ENCODE results near the gene PCNX4.

DNA sequence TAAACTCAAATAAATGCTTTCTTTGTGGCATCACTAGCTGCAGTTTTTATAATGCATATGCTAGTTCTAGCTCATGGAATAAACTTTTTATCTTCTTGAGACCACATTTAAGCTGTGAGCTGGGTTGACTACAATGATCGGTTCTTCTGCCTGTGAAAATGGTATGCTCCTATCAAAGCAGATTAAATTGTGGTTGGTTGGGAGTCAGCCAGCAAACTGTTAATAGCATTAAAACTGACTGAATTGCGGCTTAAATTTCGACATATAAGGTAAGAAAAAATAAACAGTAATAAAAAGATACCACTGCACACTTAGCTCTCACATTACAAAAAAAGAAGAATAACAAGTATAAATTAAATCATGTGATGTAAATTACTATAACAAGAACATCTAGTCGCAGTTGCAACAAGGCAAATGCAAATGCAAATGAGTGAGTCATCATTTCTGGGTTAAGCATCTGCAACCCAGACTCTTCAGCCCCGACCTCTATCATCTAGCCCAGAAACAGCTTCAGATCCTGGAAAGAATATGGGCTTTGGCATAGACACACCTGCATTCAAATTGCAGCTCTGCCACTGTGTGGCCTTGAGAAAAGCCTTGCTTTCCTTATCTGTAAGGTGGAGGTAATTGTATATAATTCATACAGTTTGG lies 93.3 kb downstream of the PCNX4 start:
- TF ChIP-seq POLR2A (IDR thresholded peaks at IDR 0.05), result no peak
- TF ChIP-seq, protein P1, sequence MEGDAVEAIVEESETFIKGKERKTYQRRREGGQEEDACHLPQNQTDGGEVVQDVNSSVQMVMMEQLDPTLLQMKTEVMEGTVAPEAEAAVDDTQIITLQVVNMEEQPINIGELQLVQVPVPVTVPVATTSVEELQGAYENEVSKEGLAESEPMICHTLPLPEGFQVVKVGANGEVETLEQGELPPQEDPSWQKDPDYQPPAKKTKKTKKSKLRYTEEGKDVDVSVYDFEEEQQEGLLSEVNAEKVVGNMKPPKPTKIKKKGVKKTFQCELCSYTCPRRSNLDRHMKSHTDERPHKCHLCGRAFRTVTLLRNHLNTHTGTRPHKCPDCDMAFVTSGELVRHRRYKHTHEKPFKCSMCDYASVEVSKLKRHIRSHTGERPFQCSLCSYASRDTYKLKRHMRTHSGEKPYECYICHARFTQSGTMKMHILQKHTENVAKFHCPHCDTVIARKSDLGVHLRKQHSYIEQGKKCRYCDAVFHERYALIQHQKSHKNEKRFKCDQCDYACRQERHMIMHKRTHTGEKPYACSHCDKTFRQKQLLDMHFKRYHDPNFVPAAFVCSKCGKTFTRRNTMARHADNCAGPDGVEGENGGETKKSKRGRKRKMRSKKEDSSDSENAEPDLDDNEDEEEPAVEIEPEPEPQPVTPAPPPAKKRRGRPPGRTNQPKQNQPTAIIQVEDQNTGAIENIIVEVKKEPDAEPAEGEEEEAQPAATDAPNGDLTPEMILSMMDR (IDR thresholded peaks at IDR 0.05), result no peak
- no peak for TF ChIP-seq EP300 (IDR thresholded peaks at IDR 0.05)

Data from ovary (tissue), 3 donors.